Ascending aorta (tissue), 2 donors: Measurements from ENCODE around the gene STK38L. TPM values are rescaled to one million over a fixed set of nuclear protein-coding genes. Genes with fewer than 3 reads are reported as not detected.

Experiments used
- DNase-seq, 2 donors: peaks; one replicate each; pipeline ENCODE4 v3.0.0-alpha.2; 2019; ENCODE audit warnings: low spot score in 2 of 2
- H3K27ac ChIP-seq, 2 donors: fragments of 200-600 bp; sonication (generic); one replicate each; pipeline ENCODE4 v1.5.1; 2016 to 2017; ENCODE audit warnings: mild to moderate bottlenecking in 1 of 2
- H3K27me3 ChIP-seq: fragments of 200-600 bp; sonication (generic); one replicate; pipeline ENCODE4 v1.5.1; 2017
- H3K36me3 ChIP-seq, 2 donors: fragments of 200-600 bp; sonication (generic); one replicate each; pipeline ENCODE4 v1.5.1; 2016
- H3K4me1 ChIP-seq, 2 donors: fragments of 200-600 bp; sonication (generic); one replicate each; pipeline ENCODE4 v1.5.1; 2016 to 2017; ENCODE audit warnings: mild to moderate bottlenecking in 1 of 2
- H3K4me3 ChIP-seq, 2 donors: fragments of 200-600 bp; sonication (generic); one replicate each; pipeline ENCODE4 v1.5.1; 2016 to 2017; ENCODE audit warnings: mild to moderate bottlenecking in 1 of 2
- H3K9me3 ChIP-seq, 2 donors: fragments of 200-600 bp; sonication (generic); one replicate each; pipeline ENCODE4 v1.5.1; 2016
- intact Hi-C: fragments of 100-400 bp; cut with DNase I; formaldehyde crosslinking; loops from one replicate; pipeline ENCODE4 v1.15.1; 2023
- total RNA-seq: library from RNA; depleted of rRNA; stranded (reverse); fragments of >200 nt; gene quantifications from one replicate; pipeline ENCODE4 v1.1.0, GENCODE V29; 2016
- TF ChIP-seq, protein P1 (sequence below), 3 experiments: fragments of 200-600 bp in 2 of 3; fragments of 450-650 bp in 1 of 3; sonication (generic) in 2 of 3; IDR thresholded peaks; one replicate each; pipeline ENCODE4 v1.5.1; 2016 to 2019; ENCODE audit warnings: antibody characterized with exemption in 3 of 3, mild to moderate bottlenecking in 1 of 3, moderate library complexity in 1 of 3

STK38L gene
- total RNA-seq, 1 donor from 2014 or later, result 137 TPM

DNA sequence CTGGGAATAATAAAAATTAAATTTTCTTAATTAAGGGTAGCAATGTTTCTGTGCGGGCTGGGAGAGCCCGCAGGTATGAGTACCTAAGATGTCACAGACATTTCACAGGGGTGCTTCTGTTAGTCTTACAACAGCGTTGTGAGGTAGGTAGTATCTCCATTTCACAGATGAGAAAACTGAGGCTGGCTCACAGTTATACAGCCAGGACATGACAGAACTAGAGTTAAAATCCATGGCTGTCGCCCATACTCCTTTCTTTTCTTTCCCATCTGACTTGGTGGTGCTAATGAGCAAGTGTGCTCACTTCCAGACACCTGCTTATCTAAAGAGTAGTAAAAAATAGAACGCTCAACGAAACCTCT lies 90.6 kb downstream of the STK38L start:
- H3K4me1 ChIP-seq, result peaks cover 0 to 18% of the 10 kb centered on the region in 2 donors
- intact Hi-C loops, result loop anchor here (5.0 to 10.0 kb wide), 4 partner anchors 190 to 397 kb away; partner anchors contain the start of genes FGFR1OP2, INTS13 and PPFIBP1

DNA sequence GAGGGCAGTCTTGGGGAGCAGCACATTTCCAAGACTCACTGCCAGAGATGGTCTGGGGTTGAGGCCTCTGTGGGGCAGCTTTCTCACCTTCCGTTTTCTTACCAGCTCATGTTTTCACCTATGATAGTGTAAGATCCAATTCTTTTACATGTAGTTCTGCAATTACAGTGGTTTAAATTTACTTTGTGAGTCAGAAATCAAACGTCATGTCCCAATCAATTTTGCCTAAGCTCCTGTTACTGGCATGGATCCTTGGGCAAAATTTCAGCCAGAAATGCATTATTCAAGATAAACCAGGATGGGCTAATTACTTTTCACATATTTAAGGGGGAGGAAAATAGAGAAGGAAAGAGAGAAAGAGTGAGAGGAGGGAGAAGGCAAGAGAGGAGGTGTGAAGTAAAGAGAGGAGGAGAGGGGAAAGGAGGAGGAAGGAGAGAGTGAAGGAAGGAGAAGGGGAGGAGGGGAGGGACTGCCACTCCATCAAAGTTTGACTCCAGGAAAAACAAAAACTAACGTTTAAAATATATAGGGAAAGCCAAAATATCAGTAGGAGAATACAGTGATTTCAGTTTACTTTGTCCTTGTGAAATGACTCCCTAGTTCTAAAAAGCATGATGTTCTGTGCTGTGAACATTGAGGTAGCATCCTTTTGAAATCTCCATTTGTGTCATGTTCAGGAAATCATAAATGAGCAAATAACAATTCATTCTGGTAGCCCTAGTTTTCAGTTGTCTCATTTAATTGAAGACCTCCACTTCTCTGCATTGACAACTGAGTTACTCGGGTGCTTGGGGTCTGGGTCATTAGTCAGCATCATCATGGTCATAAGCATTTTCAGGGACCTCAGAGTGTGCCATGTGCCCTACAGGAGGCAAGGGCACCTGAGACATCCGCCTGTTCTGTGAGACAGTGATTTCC lies 91.5 kb downstream of the STK38L start:
- no peaks in the 10 kb centered on the region for H3K36me3 ChIP-seq
- TF ChIP-seq, protein P1, sequence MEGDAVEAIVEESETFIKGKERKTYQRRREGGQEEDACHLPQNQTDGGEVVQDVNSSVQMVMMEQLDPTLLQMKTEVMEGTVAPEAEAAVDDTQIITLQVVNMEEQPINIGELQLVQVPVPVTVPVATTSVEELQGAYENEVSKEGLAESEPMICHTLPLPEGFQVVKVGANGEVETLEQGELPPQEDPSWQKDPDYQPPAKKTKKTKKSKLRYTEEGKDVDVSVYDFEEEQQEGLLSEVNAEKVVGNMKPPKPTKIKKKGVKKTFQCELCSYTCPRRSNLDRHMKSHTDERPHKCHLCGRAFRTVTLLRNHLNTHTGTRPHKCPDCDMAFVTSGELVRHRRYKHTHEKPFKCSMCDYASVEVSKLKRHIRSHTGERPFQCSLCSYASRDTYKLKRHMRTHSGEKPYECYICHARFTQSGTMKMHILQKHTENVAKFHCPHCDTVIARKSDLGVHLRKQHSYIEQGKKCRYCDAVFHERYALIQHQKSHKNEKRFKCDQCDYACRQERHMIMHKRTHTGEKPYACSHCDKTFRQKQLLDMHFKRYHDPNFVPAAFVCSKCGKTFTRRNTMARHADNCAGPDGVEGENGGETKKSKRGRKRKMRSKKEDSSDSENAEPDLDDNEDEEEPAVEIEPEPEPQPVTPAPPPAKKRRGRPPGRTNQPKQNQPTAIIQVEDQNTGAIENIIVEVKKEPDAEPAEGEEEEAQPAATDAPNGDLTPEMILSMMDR (IDR thresholded peaks at IDR 0.05), result no peak
- H3K4me3 ChIP-seq, result no peak overlapping the region
- intact Hi-C loops, result loop anchor here (10.0 kb wide), 1 partner anchor 189 kb away; the partner anchor contains the start of gene PPFIBP1
- peaks cover 0 to 17% of the 10 kb centered on the region in 2 donors for H3K4me1 ChIP-seq
- no peak for DNase-seq
- H3K9me3 ChIP-seq, result no peaks in the 10 kb centered on the region
- no peaks in the 10 kb centered on the region for H3K27me3 ChIP-seq
- H3K27ac ChIP-seq, result peak overlapping the region in 1 of 2 donors; percentile 9

More for the DNA sequence above, 90.6 kb downstream of the STK38L start:
- Histone ChIP-seq H3K9me3 (no peaks in the 10 kb centered on the region), H3K4me3 (no peak overlapping the region), H3K27me3 (no peaks in the 10 kb centered on the region), H3K27ac (no peak overlapping the region), H3K36me3 (no peaks in the 10 kb centered on the region)
- no peak for DNase-seq
- TF ChIP-seq, protein P1 (IDR thresholded peaks at IDR 0.05), result no peak

DNA sequence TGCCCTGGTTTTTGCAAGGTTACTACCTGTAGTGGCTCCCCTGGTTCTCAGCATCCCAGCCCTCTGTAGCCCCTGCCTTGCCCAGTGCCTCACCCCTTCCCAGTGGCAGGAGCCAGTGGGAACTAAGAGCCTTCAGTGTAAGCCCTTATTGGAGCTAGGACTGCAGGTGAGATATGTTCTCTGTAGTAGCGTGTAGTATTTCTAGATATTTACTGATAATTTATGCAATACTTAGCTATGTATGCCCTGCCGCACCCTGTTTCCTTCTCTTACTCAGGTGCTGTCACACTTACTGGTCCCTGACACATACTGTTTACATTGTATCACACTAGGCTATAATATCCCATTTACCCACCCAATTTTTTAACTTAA lies 92.2 kb downstream of the STK38L start:
- intact Hi-C loops, result loop anchor here (10.0 kb wide), 1 partner anchor 189 kb away; the partner anchor contains the start of gene PPFIBP1
- Histone ChIP-seq H3K9me3 (no peaks in the 10 kb centered on the region), H3K27me3 (no peaks in the 10 kb centered on the region), H3K36me3 (no peaks in the 10 kb centered on the region), H3K27ac (no peak overlapping the region), H3K4me3 (no peak overlapping the region), H3K4me1 (peaks cover 0 to 10% of the 10 kb centered on the region in 2 donors)
- DNase-seq, result no peak
- TF ChIP-seq, protein P1 (IDR thresholded peaks at IDR 0.05), result no peak

GRCh38 chr12:27337376-27337775 lies 93.3 kb downstream of the STK38L start:
- Histone ChIP-seq H3K4me3 (no peak overlapping the region), H3K36me3 (no peaks in the 10 kb centered on the region), H3K9me3 (no peaks in the 10 kb centered on the region), H3K27ac (no peak overlapping the region), H3K27me3 (no peaks in the 10 kb centered on the region), H3K4me1 (peaks cover 0 to 2% of the 10 kb centered on the region in 2 donors)
- no peak for DNase-seq
- TF ChIP-seq, protein P1 (IDR thresholded peaks at IDR 0.05), result no peak
- intact Hi-C loops, result loop anchor here (10.0 kb wide), 1 partner anchor 187 kb away; the partner anchor contains the start of gene PPFIBP1

DNA sequence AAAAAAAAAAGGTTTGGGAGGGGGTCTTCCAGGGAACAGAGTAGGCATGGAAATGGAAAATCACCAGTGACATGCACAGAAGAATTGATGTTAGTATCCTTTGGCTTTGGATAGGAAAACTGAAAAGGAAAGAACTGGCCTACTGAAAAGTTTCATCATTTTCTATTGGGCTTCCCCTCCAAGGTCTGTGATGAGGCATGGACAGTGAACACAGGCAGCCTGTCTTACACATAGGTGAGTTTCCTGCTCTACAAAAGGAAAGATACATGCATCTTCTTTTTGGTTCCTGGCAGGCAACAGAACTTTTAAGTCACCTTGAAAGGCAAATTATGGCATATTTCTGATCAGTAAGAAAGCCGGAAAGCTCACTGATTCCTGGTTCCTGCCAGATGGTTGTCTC lies 94.4 kb downstream of the STK38L start:
- Histone ChIP-seq H3K4me1 (no peaks in the 10 kb centered on the region), H3K36me3 (no peaks in the 10 kb centered on the region), H3K27ac (no peak overlapping the region), H3K4me3 (no peak overlapping the region), H3K9me3 (no peaks in the 10 kb centered on the region), H3K27me3 (no peaks in the 10 kb centered on the region)
- DNase-seq, result no peak
- intact Hi-C loops, result loop anchor here (10.0 kb wide), 1 partner anchor 186 kb away; the partner anchor contains the start of gene PPFIBP1
- TF ChIP-seq, protein P1 (IDR thresholded peaks at IDR 0.05), result no peak
